Fibroblast of lung (primary cell): ENCODE data around the gene TWNK. TPM values are rescaled to one million over a fixed set of nuclear protein-coding genes. Genes with fewer than 3 reads are reported as not detected.

Experiments used
- DNase-seq, 2 donors: peaks; one replicate each; pipeline versions ENCODE4 v3.0.0 to v3.0.0-alpha.2; 2010; ENCODE audit warnings: low read depth in 2 of 2
- H2AFZ ChIP-seq: 2 replicates; pipeline ENCODE4 v1.5.1; 2012; ENCODE audit warnings: low read length, control low read depth, inconsistent platforms
- H3K27ac ChIP-seq: 2 replicates; pipeline ENCODE4 v1.5.1; 2011; ENCODE audit warnings: low read length, control low read depth; ENCODE audit not compliant: insufficient read depth
- H3K27me3 ChIP-seq: 2 replicates; pipeline ENCODE4 v1.5.1; 2011; ENCODE audit warnings: mild to moderate bottlenecking, low read length; ENCODE audit not compliant: control insufficient read depth, insufficient read depth
- H3K36me3 ChIP-seq: 2 replicates; pipeline ENCODE4 v1.5.1; 2011; ENCODE audit warnings: low read length; ENCODE audit not compliant: control insufficient read depth, insufficient read depth
- H3K4me1 ChIP-seq: 2 replicates; pipeline ENCODE4 v1.5.1; 2011; ENCODE audit warnings: low read length; ENCODE audit not compliant: control insufficient read depth, insufficient read depth; ENCODE audit errors: extremely low read depth
- H3K4me2 ChIP-seq: 2 replicates; pipeline ENCODE4 v1.5.1; 2011; ENCODE audit warnings: low read length, control low read depth; ENCODE audit not compliant: insufficient read depth; ENCODE audit errors: extremely low read depth
- H3K4me3 ChIP-seq, 4 experiments: fragments of 200-600 bp in 1 of 4; sonication (generic) in 1 of 4; replicated peaks in 1 of 4; 2 replicates each; pipeline ENCODE4 v1.5.1; 2011 to 2016; ENCODE audit warnings: low read length in 4 of 4, low read depth in 3 of 4, mild to moderate bottlenecking in 3 of 4, control low read depth in 2 of 4, inconsistent platforms in 1 of 4, mixed read lengths in 1 of 4; ENCODE audit not compliant: insufficient read depth in 1 of 4; ENCODE audit errors: control extremely low read depth in 1 of 4
- H3K79me2 ChIP-seq: 2 replicates; pipeline ENCODE4 v1.5.1; 2012; ENCODE audit warnings: mild to moderate bottlenecking, low read length, inconsistent platforms; ENCODE audit not compliant: control insufficient read depth, insufficient read depth
- H3K9ac ChIP-seq: 2 replicates; pipeline ENCODE4 v1.5.1; 2011; ENCODE audit warnings: mild to moderate bottlenecking, low read length, control low read depth; ENCODE audit not compliant: insufficient read depth
- H3K9me3 ChIP-seq: 2 replicates; pipeline ENCODE4 v1.5.1; 2012; ENCODE audit warnings: low read depth, low read length; ENCODE audit not compliant: control insufficient read depth, insufficient read depth
- H4K20me1 ChIP-seq: 2 replicates; pipeline ENCODE4 v1.5.1; 2011; ENCODE audit warnings: low read length; ENCODE audit not compliant: control insufficient read depth, insufficient read depth; ENCODE audit errors: extremely low read depth
- EZH2 ChIP-seq: IDR thresholded peaks from 2 replicates; pipeline ENCODE4 v1.5.1; 2012; ENCODE audit warnings: low read length, control low read depth, mild to moderate bottlenecking; ENCODE audit errors: missing control alignments
- polyA plus RNA-seq, 2 donors: library from polyadenylated mRNA; depleted of rRNA in 1 of 2; stranded (reverse) in 1 of 2; unstranded in 1 of 2; fragments of >200 nt; gene quantifications; 2 replicates each; pipeline ENCODE4 v1.2.1, GENCODE V29; 2011 to 2012; ENCODE audit warnings: missing spikeins in 1 of 2
- total RNA-seq: library from RNA; depleted of rRNA; stranded (reverse); fragments of >200 nt; gene quantifications from 2 replicates; pipeline ENCODE4 v1.2.1, GENCODE V29; 2014
- TF ChIP-seq, protein P1 (sequence below), 2 donors: IDR thresholded peaks in 1 of 2; conservative IDR thresholded peaks in 1 of 2; 1 replicate in 1 of 2; 2 replicates in 1 of 2; pipeline ENCODE4 v1.5.1; 2011 to 2012; ENCODE audit warnings: low read length in 2 of 2, control low read depth in 1 of 2, inconsistent platforms in 1 of 2, low read depth in 1 of 2, mild to moderate bottlenecking in 1 of 2

Gene TWNK
- total and polyA plus RNA-seq, 2 donors (not counting 1 experiment from before 2014, with no cell fraction given) = 3.8 to 6.1 TPM

DNA sequence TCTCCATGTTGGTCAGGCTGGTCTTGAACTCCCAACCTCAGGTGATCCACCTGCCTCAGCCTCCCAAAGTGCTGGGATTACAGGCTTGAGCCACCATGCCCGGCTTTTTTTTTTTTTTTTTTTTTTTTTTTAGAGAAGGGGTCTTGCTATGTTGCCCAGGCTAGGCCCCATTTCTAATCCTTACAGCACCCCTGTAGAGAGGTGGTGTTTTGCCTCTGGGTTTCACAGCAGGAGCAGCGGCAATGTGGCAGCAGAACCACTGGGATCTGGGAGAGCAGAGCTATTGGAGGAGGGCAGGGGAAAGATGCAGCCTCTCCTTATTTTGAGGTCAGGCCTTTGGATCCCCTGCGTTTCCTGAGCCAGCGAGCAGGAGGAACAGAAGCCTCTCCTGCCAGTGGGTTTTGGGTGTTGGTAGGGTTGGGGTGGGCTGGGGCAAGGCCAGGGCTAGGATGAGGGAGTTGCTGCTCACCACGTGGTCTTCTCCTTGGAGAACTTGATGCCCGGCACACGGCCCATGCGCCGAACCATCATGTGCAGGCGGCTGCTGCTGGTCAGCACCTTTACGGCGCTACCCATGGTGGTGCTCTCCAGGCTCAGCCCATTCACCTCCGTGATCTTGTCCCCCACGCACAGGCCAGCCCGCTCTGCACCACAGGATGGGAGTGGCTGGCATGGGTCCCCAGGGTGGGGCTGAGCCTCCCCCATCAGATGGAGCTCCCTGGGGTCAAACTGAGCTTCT, 35.8 kb downstream of the TWNK start:
- Histone ChIP-seq H3K4me1 (peaks cover 4% of the 10 kb centered on the region), H4K20me1 (no peaks in the 10 kb centered on the region)
- DNase-seq = no peak

DNA sequence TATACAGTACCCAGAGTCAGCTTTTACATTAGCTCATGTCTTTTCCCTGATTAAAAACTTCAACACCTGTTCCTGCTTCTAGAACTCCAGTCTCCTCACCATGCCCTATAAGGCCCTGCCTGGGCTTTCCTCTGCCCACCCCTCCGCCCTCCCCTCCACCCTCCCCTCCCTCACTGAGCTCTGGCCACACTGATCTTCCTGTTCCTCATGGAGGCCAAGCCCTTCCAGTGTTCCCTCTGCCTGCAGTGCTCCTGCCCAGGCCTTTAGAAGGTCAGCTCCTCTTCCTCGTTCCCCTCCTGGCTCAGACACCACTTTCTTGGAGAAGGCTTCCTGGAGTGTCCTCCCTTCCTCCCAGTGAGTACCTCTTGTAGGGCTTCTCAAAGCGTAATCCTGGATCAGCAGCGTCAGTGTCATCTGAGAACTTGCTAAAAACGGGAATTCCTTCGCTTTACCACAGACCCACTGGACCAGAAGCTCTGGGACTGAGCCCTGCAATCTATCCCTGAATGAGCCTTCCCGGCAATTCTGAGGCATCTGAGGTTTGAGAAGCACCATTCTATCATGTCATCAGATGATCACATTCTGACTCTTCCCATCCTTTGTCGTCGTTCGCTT, 39.9 kb downstream of the TWNK start:
- no peak overlapping the region for H3K9ac ChIP-seq
- no peak overlapping the region for H2AFZ ChIP-seq
- H3K27ac ChIP-seq = no peak overlapping the region
- H3K9me3 ChIP-seq = no peaks in the 10 kb centered on the region
- H3K4me2 ChIP-seq = no peak overlapping the region
- no peak for DNase-seq
- H4K20me1 ChIP-seq = no peaks in the 10 kb centered on the region
- no peaks in the 10 kb centered on the region for H3K27me3 ChIP-seq
- H3K79me2 ChIP-seq = no peaks in the 10 kb centered on the region
- H3K4me1 ChIP-seq = peaks cover 8% of the 10 kb centered on the region
- H3K4me3 ChIP-seq = no peak overlapping the region
- H3K36me3 ChIP-seq = no peaks in the 10 kb centered on the region
- TF ChIP-seq, protein P1, sequence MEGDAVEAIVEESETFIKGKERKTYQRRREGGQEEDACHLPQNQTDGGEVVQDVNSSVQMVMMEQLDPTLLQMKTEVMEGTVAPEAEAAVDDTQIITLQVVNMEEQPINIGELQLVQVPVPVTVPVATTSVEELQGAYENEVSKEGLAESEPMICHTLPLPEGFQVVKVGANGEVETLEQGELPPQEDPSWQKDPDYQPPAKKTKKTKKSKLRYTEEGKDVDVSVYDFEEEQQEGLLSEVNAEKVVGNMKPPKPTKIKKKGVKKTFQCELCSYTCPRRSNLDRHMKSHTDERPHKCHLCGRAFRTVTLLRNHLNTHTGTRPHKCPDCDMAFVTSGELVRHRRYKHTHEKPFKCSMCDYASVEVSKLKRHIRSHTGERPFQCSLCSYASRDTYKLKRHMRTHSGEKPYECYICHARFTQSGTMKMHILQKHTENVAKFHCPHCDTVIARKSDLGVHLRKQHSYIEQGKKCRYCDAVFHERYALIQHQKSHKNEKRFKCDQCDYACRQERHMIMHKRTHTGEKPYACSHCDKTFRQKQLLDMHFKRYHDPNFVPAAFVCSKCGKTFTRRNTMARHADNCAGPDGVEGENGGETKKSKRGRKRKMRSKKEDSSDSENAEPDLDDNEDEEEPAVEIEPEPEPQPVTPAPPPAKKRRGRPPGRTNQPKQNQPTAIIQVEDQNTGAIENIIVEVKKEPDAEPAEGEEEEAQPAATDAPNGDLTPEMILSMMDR (conservative IDR thresholded peaks at IDR 0.05 in 1 of 2, IDR thresholded peaks at IDR 0.05 in 1 of 2; ENCODE audit: low read depth in 1 of 2, low read length in 2 of 2) = no peak
- no peak for TF ChIP-seq EZH2

More for the DNA sequence above, 35.8 kb downstream of the TWNK start:
- Histone ChIP-seq H3K4me2 (no peak overlapping the region), H3K9me3 (no peaks in the 10 kb centered on the region), H3K9ac (no peak overlapping the region), H3K36me3 (no peaks in the 10 kb centered on the region), H2AFZ (no peak overlapping the region), H3K27me3 (no peaks in the 10 kb centered on the region), H3K79me2 (no peaks in the 10 kb centered on the region), H3K27ac (no peak overlapping the region), H3K4me3 (no peak overlapping the region)
- TF ChIP-seq, protein P1 (conservative IDR thresholded peaks at IDR 0.05 in 1 of 2, IDR thresholded peaks at IDR 0.05 in 1 of 2; ENCODE audit: low read depth in 1 of 2, low read length in 2 of 2) = no peak
- no peak for TF ChIP-seq EZH2

DNA sequence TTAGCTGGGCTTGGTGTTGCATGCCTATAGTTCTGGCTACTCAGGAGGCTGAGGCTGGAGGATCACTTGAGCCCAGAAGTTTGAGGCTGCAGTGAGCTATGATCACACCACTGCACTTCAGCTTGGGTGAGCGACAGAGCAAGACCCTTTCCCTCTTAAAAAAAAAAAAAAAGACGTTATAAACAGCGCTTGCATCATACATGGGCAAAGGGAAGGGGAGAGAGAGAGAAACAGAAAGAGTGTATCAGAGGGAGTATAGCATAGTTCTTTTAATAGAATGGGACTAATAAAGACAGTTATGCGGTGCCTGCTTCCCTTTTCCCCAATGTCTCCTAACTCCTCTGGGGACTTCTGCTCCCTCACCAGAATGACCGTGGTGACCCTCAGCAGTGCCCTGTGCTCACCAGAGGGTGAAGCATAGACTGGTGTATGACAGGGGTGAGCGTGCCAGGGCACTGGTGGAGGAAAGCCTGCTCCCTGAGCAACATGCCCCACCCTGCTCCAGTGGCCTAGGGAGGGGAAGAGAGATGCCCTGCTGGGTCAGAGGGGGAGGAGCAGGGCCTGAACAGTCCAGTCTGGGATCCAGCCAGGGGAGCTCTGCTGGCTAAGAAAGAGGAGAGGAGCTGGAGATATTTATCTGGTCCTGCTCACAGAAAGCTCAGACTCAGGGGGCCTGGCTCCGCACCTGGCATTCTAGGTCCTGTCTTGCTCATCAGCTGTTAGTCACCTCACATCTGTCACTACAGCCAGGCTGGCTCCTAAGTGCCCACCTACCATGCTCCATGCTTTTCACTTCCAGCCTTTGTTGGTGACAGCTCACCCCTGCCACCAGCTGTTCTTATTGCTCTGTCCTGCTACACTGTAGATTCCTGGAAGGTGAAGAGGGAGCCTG, 41.3 kb downstream of the TWNK start:
- H3K27ac ChIP-seq = no peak overlapping the region
- H3K4me3 ChIP-seq = no peak overlapping the region
- no peak overlapping the region for H3K4me2 ChIP-seq
- H4K20me1 ChIP-seq = no peaks in the 10 kb centered on the region
- no peaks in the 10 kb centered on the region for H3K9me3 ChIP-seq
- no peak overlapping the region for H2AFZ ChIP-seq
- no peak for TF ChIP-seq EZH2
- TF ChIP-seq, protein P1 (conservative IDR thresholded peaks at IDR 0.05 in 1 of 2, IDR thresholded peaks at IDR 0.05 in 1 of 2; ENCODE audit: low read depth in 1 of 2, low read length in 2 of 2) = no peak
- no peak for DNase-seq
- H3K36me3 ChIP-seq = no peaks in the 10 kb centered on the region
- H3K9ac ChIP-seq = no peak overlapping the region
- peaks cover 10% of the 10 kb centered on the region for H3K4me1 ChIP-seq
- H3K79me2 ChIP-seq = peaks cover 7% of the 10 kb centered on the region
- H3K27me3 ChIP-seq = no peaks in the 10 kb centered on the region
